ENCODE measurements around the gene GLI3. TPM values are rescaled to one million over a fixed set of nuclear protein-coding genes. Genes with fewer than 3 reads are reported as not detected.

The GLI3 gene
- total RNA-seq, 2 donors from 2014 or later: 3.4 to 6.6 TPM

- Histone ChIP-seq H3K4me1 (ENCODE audit: control insufficient read depth in 1 of 2, low read depth in 2 of 2) (peaks cover 8 to 36% of the 10 kb centered on the region in 2 donors), H3K27ac (no peak overlapping the region), H3K27me3 (replicated peaks; ENCODE audit: insufficient read depth) (no peaks in the 10 kb centered on the region), H3K4me3 (no peak overlapping the region), H3K9me3 (no peaks in the 10 kb centered on the region), H3K36me3 (no peaks in the 10 kb centered on the region)
- no peak for ATAC-seq (ENCODE audit: insufficient number of reproducible peaks, low FRiP score, low read depth)
- DNase-seq (ENCODE audit: low spot score): no peak
- TF ChIP-seq CTCF (IDR thresholded peaks at IDR 0.05): no peak
Measured at GRCh38 chr7:42106562-42106961, 130.4 kb downstream of the GLI3 start.

- Histone ChIP-seq H3K4me3 (no peak overlapping the region), H3K4me1 (ENCODE audit: control insufficient read depth in 1 of 2, low read depth in 2 of 2) (peaks cover 8 to 36% of the 10 kb centered on the region in 2 donors), H3K9me3 (no peaks in the 10 kb centered on the region), H3K36me3 (no peaks in the 10 kb centered on the region), H3K27ac (no peak overlapping the region), H3K27me3 (replicated peaks; ENCODE audit: insufficient read depth) (no peaks in the 10 kb centered on the region)
- DNase-seq (ENCODE audit: low spot score) (no peak), ATAC-seq (ENCODE audit: insufficient number of reproducible peaks, low FRiP score, low read depth) (no peak)
- no peak for TF ChIP-seq CTCF (IDR thresholded peaks at IDR 0.05)
Measured at GRCh38 chr7:42105554-42106358, 131.3 kb downstream of the GLI3 start.

- H3K27ac ChIP-seq: no peak overlapping the region
- no peaks in the 10 kb centered on the region for H3K9me3 ChIP-seq
- no peaks in the 10 kb centered on the region for H3K27me3 ChIP-seq (replicated peaks; ENCODE audit: insufficient read depth)
- no peak overlapping the region for H3K4me3 ChIP-seq
- no peak for TF ChIP-seq CTCF (IDR thresholded peaks at IDR 0.05)
- no peaks in the 10 kb centered on the region for H3K36me3 ChIP-seq
- H3K4me1 ChIP-seq (ENCODE audit: control insufficient read depth in 1 of 2, low read depth in 2 of 2): peaks cover 8 to 33% of the 10 kb centered on the region in 2 donors
- DNase-seq (ENCODE audit: low spot score) (no peak), ATAC-seq (ENCODE audit: insufficient number of reproducible peaks, low FRiP score, low read depth) (no peak)
Measured at GRCh38 chr7:42104694-42105093, 132.3 kb downstream of the GLI3 start.

GRCh38 chr7:42104231-42104630, 132.8 kb downstream of the GLI3 start:
- peaks cover 6 to 28% of the 10 kb centered on the region in 2 donors for H3K4me1 ChIP-seq (ENCODE audit: control insufficient read depth in 1 of 2, low read depth in 2 of 2)
- ATAC-seq (ENCODE audit: insufficient number of reproducible peaks, low FRiP score, low read depth): no peak

GRCh38 chr7:42103456-42103855, 133.6 kb downstream of the GLI3 start:
- Histone ChIP-seq H3K36me3 (no peaks in the 10 kb centered on the region), H3K9me3 (no peaks in the 10 kb centered on the region), H3K27ac (no peak overlapping the region), H3K27me3 (replicated peaks; ENCODE audit: insufficient read depth) (no peaks in the 10 kb centered on the region), H3K4me3 (no peak overlapping the region), H3K4me1 (ENCODE audit: control insufficient read depth in 1 of 2, low read depth in 2 of 2) (peaks cover 4 to 20% of the 10 kb centered on the region in 2 donors)
- ATAC-seq (ENCODE audit: insufficient number of reproducible peaks, low FRiP score, low read depth): no peak
- DNase-seq (ENCODE audit: low spot score): no peak
- no peak for TF ChIP-seq CTCF (IDR thresholded peaks at IDR 0.05)

More at GRCh38 chr7:42104231-42104630, 132.8 kb downstream of the GLI3 start:
- DNase-seq (ENCODE audit: low spot score): no peak
- Histone ChIP-seq H3K4me3 (no peak overlapping the region), H3K9me3 (no peaks in the 10 kb centered on the region), H3K27ac (no peak overlapping the region), H3K27me3 (replicated peaks; ENCODE audit: insufficient read depth) (no peaks in the 10 kb centered on the region), H3K36me3 (no peaks in the 10 kb centered on the region)
- no peak for TF ChIP-seq CTCF (IDR thresholded peaks at IDR 0.05)

All from thoracic aorta (tissue), 2 donors.